HG02610 (cell line): ENCODE results near the gene PID1.
"Not testable (repeated sequence)": the region's sequence is repeated elsewhere in the genome, so short reads cannot be mapped to it uniquely, and the experiment has no call there.

ENCODE experiments used
- ATAC-seq: cut with Tn5 transposase; IDR thresholded peaks from one replicate; pipeline ENCODE4 v1.9.1; 2021; ENCODE audit warnings: mild to moderate bottlenecking, moderate library complexity; ENCODE audit not compliant: unreplicated experiment

PID1 gene

DNA sequence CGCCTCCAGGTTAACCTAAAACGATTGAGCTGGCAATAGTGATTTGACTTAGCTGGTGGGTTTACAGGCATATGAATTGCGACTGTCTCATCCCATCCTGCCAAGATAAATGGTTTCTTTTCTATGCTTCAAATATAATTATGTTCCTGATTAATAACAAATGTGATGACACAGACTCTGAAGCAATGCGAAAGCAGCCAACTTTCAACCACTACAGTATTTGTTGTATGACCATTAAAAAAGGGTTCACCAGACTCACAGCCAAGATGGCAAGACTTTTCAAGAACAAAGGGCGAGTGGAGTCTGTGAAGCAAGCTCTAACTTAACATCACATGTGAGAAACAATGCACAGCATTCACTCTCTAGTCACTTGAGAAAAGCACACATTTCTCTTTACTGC is 186.6 kb downstream of the PID1 start:
- ATAC-seq: no peak

DNA sequence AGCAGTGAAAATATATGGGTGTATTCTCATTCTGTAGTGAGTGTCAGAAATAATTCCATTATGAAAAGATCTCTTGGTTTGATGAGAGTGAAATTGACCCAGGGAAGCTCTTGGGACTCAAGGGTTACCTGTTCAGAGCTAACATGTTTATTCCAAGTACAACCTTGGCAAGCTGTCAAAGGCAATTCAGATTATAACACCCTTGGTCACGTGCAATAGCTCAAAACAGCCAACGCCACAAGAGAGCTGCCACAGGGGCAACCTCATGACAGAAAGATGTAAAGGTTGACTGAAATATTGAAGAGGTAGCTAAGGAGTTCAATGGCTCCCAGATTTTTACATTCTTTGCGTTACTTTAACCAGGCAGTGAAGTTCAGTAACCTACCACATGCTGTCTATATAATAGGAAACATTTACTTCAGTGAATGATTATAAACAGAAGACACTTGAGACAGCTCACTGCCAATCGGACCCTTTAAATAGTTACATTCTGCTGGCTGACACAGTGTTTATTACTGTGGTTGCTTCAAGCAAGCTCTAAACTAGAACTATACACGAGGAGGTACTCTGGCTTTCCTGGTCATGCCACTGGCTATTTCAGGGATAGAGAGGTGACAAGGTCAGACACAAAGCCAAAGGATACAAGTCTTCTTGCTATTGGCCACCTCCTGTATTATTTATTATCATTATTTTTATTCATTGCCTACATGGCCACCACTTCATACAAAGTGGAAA is 187.3 kb downstream of the PID1 start:
- ATAC-seq: no peak

DNA sequence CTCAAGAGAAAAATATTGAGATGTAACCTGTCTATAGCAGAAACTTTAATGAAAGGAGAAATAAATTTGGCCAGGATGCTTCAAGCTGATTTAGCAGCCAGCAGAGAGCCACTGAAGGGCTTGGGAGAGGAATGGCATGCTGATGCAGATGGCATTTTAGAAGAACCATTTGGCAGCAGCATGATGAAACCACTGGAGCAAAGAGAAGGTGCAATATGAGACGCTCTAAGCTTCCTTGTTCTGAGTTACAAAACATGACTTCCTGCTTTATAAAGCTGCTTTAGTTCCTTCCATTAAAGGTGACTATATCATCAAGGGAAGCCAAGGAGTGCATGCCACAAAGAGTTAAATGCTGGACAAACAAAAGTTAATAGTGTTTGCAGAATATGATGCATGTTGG is 189.7 kb downstream of the PID1 start:
- no peak for ATAC-seq

DNA sequence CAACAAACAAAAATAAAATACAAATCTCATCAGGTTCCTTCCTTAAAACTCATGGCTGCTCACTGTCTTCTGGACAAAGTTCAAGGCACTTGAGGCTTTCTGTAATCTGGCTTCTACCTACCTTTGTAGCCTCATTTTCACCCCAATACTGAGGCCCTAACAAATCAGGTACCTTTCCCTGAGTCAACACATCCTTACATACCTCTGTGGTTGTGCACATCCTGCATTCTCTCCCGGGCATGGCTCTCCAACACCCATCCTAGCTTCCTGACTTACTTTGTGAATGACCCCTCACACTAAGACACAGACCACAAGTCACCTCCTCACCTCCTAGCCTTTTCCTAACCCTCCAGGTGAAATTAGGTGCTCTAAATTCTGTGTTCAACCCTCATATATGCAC is 190.9 kb downstream of the PID1 start:
- no peak for ATAC-seq

DNA sequence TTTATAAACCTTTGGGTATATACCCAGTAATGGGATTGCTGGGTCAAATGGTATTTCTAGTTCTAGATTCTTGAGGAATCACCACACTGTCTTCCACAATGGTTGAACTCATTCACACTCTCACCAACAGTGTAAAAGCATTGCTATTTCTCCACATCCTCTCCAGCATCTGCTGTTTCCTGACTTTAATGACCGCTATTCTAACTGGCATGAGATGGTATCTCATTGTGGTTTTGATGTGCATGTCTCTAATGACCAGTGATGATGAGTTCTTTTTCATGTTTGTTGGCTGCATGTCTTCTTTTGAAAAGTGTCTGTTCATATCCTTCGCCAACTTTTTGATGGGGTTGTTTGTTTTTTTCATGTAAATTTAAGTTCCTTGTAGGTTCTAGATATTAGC is 194.2 kb downstream of the PID1 start:
- not testable (repeated sequence) for ATAC-seq

DNA sequence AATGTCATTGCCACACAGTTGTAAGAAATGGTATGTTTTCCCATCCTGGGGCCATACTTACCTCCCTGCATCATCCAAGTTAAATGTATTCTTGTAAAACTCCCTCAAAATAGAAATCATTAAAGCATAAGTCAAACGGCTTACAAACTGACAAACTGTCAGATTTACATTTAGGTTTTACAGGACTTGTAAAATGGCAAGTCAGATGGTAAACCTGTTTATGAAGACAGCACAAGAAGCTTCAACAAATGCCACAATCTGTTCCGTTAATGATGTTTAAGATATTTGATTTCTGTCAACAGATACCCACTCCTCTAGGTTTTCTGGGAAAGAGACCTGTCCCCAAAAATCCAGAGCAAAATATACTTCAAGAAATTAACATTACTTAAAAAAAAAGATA is 197.2 kb downstream of the PID1 start:
- ATAC-seq: no peak

DNA sequence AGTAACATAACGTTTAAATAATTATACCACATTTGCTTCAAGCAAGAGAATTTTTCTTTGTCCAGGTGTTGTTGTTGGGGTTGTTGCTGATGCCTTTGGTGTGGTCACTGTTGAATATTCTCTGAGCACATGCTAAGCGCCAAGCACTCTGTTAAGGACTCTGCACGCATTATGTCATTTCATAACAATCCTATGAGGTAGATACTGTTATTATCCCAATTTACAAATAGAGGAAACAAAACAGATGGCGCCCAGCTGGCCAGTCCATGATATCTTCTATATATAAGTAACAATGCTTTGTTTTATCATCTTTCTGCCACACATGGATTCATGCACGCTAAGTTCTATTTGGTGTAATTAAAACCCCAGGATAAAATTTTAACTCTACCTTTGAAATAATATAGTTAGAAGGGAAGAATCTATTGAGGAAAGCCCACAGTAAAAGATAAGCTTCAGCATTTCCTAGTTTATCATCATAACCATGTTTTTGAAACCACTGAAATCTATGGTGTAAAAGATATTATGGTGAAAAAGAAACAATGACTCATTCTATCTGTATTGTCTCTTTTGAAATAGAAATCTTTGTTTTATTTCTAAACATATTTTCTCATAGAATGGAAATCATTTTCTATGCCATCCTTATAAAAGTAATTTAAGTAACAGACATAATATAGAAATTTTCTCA is 199.7 kb downstream of the PID1 start:
- ATAC-seq: no peak

DNA sequence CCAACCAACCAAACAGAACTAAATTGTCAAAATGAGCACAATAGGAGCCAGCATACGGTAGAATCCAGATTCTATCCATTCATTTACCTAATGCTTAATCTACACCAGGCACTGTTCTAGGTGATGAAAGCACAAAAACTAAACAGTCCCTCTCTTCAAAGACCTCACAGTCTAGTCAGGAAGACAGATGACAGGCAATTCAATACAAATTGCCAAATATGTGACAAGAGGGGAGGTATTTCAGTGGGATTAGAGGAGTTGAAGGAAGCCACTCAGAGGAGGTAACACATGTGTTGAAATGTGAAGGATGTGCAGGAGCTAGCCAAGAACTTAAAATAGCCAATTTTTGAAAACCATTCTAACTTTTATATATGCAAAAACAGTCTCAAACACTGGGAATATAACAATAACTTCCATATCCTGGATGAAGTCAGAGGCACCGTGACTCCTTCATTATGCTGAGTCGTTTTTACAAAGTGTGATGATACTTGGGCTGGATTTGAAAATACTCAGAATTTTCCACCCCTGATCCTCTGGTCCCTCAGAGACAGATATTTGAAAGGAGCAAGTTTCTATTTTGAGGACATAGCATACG is 204.9 kb downstream of the PID1 start:
- ATAC-seq: no peak

DNA sequence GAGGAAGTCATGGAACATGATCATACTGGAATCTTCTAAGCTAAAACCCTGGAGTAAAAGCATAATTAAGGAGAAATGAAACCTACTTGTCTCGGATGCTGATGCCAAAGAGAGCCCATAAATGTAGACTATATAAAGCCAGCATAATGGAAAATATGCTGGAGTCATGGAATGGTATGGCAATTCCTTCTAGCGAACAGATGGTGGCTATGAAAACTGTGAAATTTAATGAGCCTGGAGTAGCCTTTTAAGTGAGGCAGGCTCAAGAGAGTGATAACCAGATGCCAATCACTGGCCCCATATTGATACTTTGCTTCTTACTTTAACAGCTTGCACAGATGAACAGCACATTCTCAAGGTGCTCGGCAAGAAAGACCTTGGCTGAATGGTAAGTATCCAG is 206.3 kb downstream of the PID1 start:
- no peak for ATAC-seq

DNA sequence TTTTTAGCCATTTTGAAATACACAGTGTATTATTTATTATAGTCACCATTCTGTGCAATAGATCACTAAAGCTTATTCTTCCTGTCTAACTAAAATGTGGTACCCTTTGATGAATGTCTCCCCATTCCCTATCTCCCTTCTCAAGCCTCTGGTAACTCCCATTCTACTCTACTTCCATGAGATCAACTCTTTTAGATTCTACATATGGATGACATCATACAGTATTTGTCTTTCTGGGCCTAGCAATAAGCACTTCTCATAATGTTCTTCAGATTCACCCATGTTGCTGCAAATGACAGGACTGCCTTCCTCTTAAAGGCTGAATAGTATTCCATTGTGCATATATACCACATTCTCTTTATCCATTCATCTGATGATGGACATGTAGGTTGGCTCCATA is 210.9 kb downstream of the PID1 start:
- no peak for ATAC-seq

DNA sequence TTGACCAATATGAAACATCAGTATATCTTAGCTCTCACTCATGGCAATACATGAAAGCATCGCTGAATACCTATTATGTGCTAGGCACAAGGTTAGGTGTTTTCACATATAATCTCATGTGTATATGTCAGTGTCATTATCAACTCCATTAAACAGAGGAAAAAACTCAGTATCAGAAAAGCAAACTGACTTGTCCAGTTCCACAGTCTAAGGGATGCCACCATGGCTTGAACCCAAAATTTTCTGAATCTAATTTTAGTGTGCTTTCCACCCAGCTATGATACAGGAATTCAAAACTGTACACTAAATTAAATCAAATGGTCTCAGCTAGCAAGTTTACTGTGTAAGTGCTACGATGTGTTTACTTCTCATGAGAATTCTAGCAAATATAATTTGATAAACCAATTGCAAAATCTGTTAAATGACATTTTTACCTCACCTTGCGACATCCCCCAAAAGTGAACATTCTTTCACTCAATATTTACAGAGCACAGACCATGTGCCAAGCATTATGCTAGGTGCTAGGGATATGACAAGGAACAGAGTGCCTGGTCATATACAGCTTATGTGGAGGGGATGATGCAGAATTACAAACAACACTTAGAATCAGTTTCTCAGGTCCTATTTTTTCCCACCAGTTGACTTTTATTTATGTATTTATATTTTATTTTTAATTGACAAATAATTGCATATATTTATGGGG is 211.6 kb downstream of the PID1 start:
- ATAC-seq: no peak

DNA sequence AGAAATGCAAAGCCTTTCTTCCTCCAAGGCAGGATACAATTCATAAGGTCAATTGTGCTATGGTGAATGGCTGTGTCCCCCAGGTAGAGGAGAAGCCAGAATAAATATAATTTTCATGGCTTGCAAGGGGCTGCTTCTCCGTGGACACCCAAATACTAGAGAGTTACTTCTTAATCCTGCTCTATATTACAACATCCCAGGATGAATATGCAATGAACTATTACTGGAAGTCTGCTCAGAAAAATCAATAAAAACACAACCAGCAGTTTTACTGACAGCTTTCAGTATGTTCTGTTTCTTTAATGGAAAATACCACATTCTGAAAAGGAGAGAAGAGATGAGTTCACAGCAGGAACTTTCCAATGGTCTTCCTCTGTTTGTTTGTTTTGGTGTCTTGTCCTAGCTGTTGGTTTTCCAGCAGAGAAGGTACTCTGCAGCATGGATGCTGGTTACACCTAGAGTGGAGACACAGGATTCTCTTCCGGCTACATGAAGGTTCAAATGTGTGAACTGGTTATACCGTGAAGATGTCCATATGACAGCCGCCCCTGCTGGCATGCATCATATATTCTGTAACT is 213.0 kb downstream of the PID1 start:
- ATAC-seq: no peak

DNA sequence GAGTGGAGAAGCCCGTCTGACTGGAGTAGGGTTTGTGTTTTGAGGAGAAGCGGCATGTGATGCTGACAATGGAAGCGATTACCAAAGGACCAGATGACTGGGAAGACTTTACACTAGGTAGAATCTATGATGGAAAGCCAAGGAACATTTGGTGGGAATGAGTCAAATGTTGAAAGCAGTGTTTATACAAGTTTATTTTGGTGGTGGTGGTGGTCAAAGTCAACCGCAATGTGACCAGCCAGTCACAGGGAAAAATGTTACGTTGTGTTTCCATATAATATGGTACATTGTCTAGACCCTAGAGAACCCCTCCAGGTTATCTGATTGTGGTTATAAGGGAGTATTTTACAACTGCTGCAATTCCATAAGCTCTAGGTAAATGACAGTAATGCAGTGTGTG is 216.8 kb downstream of the PID1 start:
- ATAC-seq: no peak

DNA sequence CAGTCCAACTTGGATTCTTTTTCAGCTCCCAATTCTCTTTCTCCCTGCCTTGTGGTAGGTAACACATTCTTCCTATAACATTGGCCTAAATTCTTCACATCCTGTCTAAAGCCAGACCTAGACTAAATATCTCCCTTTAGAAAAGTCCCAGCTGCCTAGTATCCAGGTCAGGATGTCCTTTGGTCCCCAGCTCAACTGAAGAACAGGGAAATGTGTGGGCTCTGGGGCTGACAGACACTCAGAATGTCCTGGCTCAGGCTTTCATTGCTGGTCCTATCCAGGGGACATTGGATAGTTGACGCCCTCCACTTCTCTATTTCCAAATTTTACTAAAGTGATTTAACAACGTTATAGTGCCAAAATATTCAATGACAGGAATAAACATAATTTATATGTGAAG is 219.3 kb downstream of the PID1 start:
- no peak for ATAC-seq

DNA sequence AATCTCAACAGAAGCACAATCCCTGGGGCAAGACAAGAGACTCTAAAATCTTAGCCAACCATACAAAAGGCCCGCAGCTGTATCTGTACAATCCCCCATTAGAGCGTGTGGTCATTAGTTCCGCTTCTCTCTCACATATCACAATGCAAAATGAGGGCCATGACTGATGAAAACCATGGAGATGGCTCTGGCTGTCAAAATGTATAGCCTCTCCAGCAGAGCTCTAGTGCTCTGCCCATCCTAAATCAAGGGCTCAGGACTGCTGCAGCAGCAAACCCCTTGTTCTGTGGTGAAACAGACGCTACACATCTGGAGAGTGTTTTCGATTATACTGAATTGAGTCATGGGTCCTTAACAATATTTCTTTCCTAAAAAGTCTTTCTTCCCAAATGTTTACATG is 221.0 kb downstream of the PID1 start:
- ATAC-seq: no peak

DNA sequence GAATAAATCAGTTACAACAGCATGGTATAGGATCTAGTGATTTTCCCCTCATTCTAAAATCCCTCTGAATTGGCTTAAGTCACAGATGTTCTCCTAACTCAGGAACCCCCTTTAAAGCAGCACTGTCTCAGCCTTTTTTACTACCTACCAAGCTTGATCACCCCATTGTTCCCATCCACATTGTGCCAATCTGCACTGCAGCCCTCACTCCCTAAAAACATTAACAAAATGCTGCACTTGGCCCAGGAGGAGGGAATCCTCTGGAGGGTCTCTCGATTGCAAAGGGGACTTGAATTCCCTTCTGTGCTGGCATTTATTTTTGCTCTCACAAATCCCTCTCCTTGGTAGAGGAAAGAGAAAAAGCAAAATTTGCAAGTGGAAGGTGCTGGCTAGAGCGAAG is 223.0 kb downstream of the PID1 start:
- no peak for ATAC-seq

DNA sequence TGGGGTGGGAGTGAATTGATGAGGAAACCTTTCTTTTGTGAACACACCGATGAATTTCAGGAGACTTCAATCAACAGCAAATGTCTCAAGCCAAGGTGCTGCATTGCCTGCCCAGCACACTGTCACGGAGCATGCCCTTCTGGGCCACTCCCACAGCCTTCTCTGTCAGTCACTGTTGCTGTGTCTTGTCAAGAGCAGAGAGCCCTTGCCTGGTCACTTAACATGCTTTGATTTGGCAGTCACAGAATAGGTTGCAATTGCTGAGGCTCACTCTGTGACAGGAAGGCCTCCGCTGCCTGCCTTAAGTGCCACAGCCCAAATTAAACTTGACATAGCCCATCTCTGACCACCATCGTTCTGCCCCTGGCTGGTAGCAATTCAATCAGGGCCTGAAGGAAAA is 225.4 kb downstream of the PID1 start:
- ATAC-seq: no peak

DNA sequence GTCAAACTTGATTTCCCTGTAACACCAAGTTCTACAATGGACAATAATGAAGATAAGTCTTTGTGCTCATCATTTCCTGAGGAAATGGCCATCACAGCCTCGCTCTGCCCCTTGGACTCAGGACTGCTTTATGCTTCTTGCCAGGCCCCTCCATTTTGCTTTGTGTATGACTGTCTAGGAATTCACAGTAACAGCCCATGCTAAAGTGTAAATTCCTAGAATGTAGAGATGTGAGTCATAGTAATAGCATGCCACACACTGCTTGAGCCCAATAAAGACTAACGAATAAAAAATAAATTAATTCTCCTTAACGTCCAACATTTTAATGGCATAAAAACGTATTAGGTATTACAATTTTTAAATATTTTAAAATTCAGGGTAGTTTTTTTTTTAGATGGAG is 226.5 kb downstream of the PID1 start:
- no peak for ATAC-seq

DNA sequence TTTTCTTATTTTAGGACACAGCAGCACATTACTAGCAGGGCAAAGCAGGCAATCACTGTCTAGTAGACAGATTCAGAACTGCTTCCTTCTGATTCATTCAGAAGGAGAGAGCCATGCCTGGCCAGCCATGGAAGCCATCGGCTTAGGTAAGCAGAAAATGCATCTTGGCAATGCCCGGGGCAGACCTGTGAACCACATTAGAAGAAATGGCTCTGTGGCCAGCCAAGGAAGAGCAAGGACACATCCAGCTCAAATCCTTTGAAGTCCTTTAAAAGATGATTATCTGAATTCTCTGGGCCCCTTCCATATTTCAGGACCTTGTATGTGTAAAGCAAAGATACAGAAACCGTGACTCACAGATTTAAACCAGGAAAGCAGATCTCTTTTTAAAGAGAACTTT is 227.4 kb downstream of the PID1 start:
- ATAC-seq: no peak

DNA sequence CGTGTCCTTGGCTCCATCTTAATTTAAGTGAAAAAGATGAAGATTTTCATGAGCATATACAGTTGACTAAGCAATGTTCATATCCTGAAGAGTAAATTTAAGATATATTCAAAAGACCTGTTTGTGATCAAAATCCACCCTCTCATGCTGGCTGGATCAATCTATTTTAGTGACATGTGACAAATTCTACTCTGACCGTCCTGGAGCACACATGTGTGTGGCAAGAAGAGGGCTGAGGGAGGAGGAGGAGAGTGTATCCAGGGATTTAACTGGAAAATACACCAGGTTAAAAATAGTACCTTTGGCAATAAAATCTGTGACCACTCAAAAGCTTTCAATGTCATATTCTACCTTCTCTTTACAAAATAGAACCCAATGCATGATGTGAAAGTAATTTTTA is 228.7 kb downstream of the PID1 start:
- ATAC-seq: no peak

DNA sequence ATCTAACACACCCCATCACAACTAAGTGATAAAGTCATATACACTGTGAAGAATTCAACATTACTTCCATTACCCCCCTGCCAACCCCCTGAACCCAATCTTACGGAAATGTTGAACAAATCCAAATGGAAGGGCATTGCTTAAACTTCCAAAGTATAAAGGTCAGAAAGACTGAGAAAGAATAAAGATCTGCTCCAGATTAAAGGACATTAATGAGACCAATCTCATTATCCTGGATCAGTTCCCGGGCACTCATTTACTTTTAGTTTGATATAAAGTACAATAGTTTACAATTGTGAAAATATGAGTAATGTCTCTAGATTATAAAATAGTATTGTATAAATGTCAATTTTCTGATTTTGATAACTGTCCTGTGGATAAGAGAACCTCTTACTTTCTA is 229.4 kb downstream of the PID1 start:
- no peak for ATAC-seq

DNA sequence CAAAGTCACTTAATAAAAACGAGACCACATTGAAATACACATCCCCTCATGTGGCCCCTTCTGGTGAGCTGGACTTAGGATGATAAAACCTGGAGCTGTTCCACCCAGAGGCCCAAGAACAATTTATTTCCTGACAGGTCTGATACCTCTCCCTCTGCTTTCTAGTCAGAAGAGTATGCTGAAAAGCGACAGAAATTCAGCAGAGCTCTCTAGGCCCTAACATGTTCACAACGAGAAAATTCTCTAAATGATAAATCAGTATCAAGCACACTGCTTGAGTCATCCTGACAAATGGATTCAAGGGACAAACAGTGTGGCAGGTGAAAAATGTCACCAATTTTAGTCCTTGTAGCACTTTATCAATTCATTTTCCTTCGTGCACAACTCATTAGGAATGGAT is 233.5 kb downstream of the PID1 start:
- no peak for ATAC-seq
